ENCODE data around the gene FLG2.

GRCh38 chr1:152347116-152347728 is 12.6 kb downstream of the FLG2 start:
- peak; percentile 93 to 99 for TF ChIP-seq CTCF (conservative IDR thresholded peaks at IDR 0.05 in 1 of 2, IDR thresholded peaks at IDR 0.05 in 1 of 2; ENCODE audit: extremely low read depth in 1 of 2, insufficient read depth in 1 of 2, low read depth in 1 of 2, low read length in 2 of 2)
- no peak for TF ChIP-seq EZH2 (IDR thresholded peaks at IDR 0.05; ENCODE audit: borderline replicate concordance, low read length)

Data from mammary epithelial cell (primary cell).